CD4-positive, alpha-beta T cell treated with Interleukin-17A for 4 hours (primary cell): Measurements from ENCODE around the gene NR2C2AP.
"Not testable (repeated sequence)": the region's sequence is repeated elsewhere in the genome, so short reads cannot be mapped to it uniquely, and the experiment has no call there.

ENCODE experiments used
- DNase-seq: peaks from one replicate; pipeline ENCODE4 v3.0.0-alpha.2; 2020; ENCODE audit warnings: mixed read lengths

The NR2C2AP gene

GRCh38 chr19:19203012-19203856, at the start of gene NR2C2AP:
NR2C2AP (minus strand) TSS chr19:19203414; CDS start chr19:19203060, 354 bp downstream.
- DNase-seq: peak; percentile 97

- DNase-seq: no peak
These were observed 47.1 kb upstream of the NR2C2AP start for GRCh38 chr19:19250196-19250801.

- no peak for DNase-seq
These were observed 37.3 kb upstream of the NR2C2AP start for GRCh38 chr19:19240476-19240875.

GRCh38 chr19:19239675-19240074, 36.5 kb upstream of the NR2C2AP start:
- no peak for DNase-seq

- no peak for DNase-seq
These were observed 35.1 kb upstream of the NR2C2AP start for GRCh38 chr19:19238126-19238894.

- DNase-seq: no peak
These were observed 33.0 kb upstream of the NR2C2AP start for GRCh38 chr19:19236173-19236572.

- DNase-seq: no peak
These were observed 31.1 kb upstream of the NR2C2AP start for GRCh38 chr19:19234220-19234816.

GRCh38 chr19:19232261-19232721, 29.1 kb upstream of the NR2C2AP start:
- no peak for DNase-seq

- no peak for DNase-seq
These were observed 27.8 kb upstream of the NR2C2AP start for GRCh38 chr19:19230999-19231398.

GRCh38 chr19:19229701-19230100, 26.5 kb upstream of the NR2C2AP start:
- no peak for DNase-seq

- no peak for DNase-seq
These were observed 24.0 kb upstream of the NR2C2AP start for GRCh38 chr19:19227217-19227616.

GRCh38 chr19:19226663-19227062, 23.4 kb upstream of the NR2C2AP start:
- DNase-seq: no peak

- DNase-seq: no peak
These were observed 23.0 kb upstream of the NR2C2AP start for GRCh38 chr19:19226204-19226603.

GRCh38 chr19:19224852-19225494, 21.8 kb upstream of the NR2C2AP start:
- peak; percentile 85 for DNase-seq

GRCh38 chr19:19224150-19224851, 21.1 kb upstream of the NR2C2AP start:
- no peak for DNase-seq

GRCh38 chr19:19223636-19224035, 20.4 kb upstream of the NR2C2AP start:
- no peak for DNase-seq

GRCh38 chr19:19223060-19223459, 19.8 kb upstream of the NR2C2AP start:
- DNase-seq: no peak

GRCh38 chr19:19221000-19221399, 17.8 kb upstream of the NR2C2AP start:
- DNase-seq: not testable (repeated sequence)

- DNase-seq: no peak
These were observed 15.7 kb upstream of the NR2C2AP start for GRCh38 chr19:19218911-19219310.

- DNase-seq: no peak
These were observed 13.9 kb upstream of the NR2C2AP start for GRCh38 chr19:19217099-19217498.

- DNase-seq: no peak
These were observed 12.6 kb upstream of the NR2C2AP start for GRCh38 chr19:19215792-19216191.

- DNase-seq: peak; percentile 38
These were observed 11.7 kb upstream of the NR2C2AP start for GRCh38 chr19:19214892-19215291.
